ENCODE results near the gene REEP1.

The REEP1 gene

GRCh38 chr2:86171295-86171694 lies 166.1 kb downstream of the REEP1 start:
- Histone ChIP-seq H4K20me1 (ENCODE audit: low read depth, low read length) (no peaks in the 10 kb centered on the region), H2AFZ (ENCODE audit: low read depth, low read length, severe bottlenecking) (no peak overlapping the region), H3K27me3 (ENCODE audit: low read length) (no peaks in the 10 kb centered on the region), H3K4me2 (ENCODE audit: low read depth, low read length, poor library complexity, severe bottlenecking) (no peak overlapping the region), H3K9me3 (ENCODE audit: insufficient read depth, low read length) (no peaks in the 10 kb centered on the region), H3K79me2 (ENCODE audit: insufficient read depth, low read length) (peaks cover 10% of the 10 kb centered on the region), H3K4me3 (ENCODE audit: insufficient read depth, low read length, poor library complexity, severe bottlenecking) (no peak overlapping the region), H3K36me3 (ENCODE audit: low read length) (peaks cover 20% of the 10 kb centered on the region), H3F3A (ENCODE audit: insufficient read depth) (peaks cover 4% of the 10 kb centered on the region; the same call in 1 of the 2 replicates), H3K9ac (ENCODE audit: low read length) (no peak overlapping the region), H3K9me2 (replicated peaks; ENCODE audit: insufficient read depth, low read length) (no peaks in the 10 kb centered on the region), H3K27ac (ENCODE audit: low read depth, low read length) (no peak overlapping the region)
- no peak for TF ChIP-seq CTCF (IDR thresholded peaks at IDR 0.05; ENCODE audit: insufficient read depth, low read length, poor library complexity, severe bottlenecking)
- no peak for TF ChIP-seq EZH2phosphoT487 (conservative IDR thresholded peaks at IDR 0.05; ENCODE audit: low read length)

GRCh38 chr2:86170449-86170848 lies 167.0 kb downstream of the REEP1 start:
- Histone ChIP-seq H3K4me2 (ENCODE audit: low read depth, low read length, poor library complexity, severe bottlenecking) (no peak overlapping the region), H2AFZ (ENCODE audit: low read depth, low read length, severe bottlenecking) (no peak overlapping the region), H3K4me3 (ENCODE audit: insufficient read depth, low read length, poor library complexity, severe bottlenecking) (no peak overlapping the region), H3F3A (ENCODE audit: insufficient read depth) (peaks cover 1% of the 10 kb centered on the region; the same call in 1 of the 2 replicates), H3K27me3 (ENCODE audit: low read length) (no peaks in the 10 kb centered on the region), H3K9me3 (ENCODE audit: insufficient read depth, low read length) (no peaks in the 10 kb centered on the region), H3K9me2 (replicated peaks; ENCODE audit: insufficient read depth, low read length) (no peaks in the 10 kb centered on the region), H4K20me1 (ENCODE audit: low read depth, low read length) (no peaks in the 10 kb centered on the region), H3K36me3 (ENCODE audit: low read length) (peaks cover 23% of the 10 kb centered on the region; the same call in 1 of the 2 replicates), H3K9ac (ENCODE audit: low read length) (no peak overlapping the region), H3K79me2 (ENCODE audit: insufficient read depth, low read length) (peaks cover 2% of the 10 kb centered on the region; the same call in 1 of the 2 replicates), H3K27ac (ENCODE audit: low read depth, low read length) (no peak overlapping the region)
- TF ChIP-seq CTCF (IDR thresholded peaks at IDR 0.05; ENCODE audit: insufficient read depth, low read length, poor library complexity, severe bottlenecking) = no peak
- no peak for TF ChIP-seq EZH2phosphoT487 (conservative IDR thresholded peaks at IDR 0.05; ENCODE audit: low read length)
